Ovary (tissue), 9 donors: Measurements from ENCODE around the gene RPL19. TPM values are rescaled to one million over a fixed set of nuclear protein-coding genes. Genes with fewer than 3 reads are reported as not detected.
"Not testable (repeated sequence)": the region's sequence is repeated elsewhere in the genome, so short reads cannot be mapped to it uniquely, and the experiment has no call there.

Experiments used
- DNase-seq, 5 donors: peaks; one replicate each; pipeline ENCODE4 v3.0.0-alpha.2; 2019 to 2020
- H3K27ac ChIP-seq, 2 donors: fragments of 200-600 bp; one replicate each; pipeline versions ENCODE4 v1.5.1 to v1.8.0; 2019 to 2022
- H3K27me3 ChIP-seq: fragments of 200-600 bp; one replicate; pipeline ENCODE4 v1.8.0; 2022
- H3K36me3 ChIP-seq: fragments of 200-600 bp; sonication (generic); one replicate; pipeline ENCODE4 v1.5.1; 2019
- H3K4me1 ChIP-seq: one replicate; pipeline ENCODE4 v1.8.1; 2013; ENCODE audit warnings: mild to moderate bottlenecking, moderate library complexity; ENCODE audit not compliant: insufficient read depth
- H3K4me3 ChIP-seq: fragments of 200-600 bp; sonication (generic); one replicate; pipeline ENCODE4 v1.5.1; 2017
- H3K9me3 ChIP-seq, 2 donors: fragments of 200-600 bp in 1 of 2; sonication (generic) in 1 of 2; one replicate each; pipeline versions ENCODE4 v1.5.1 to v1.8.1; 2013 to 2019; ENCODE audit warnings: mild to moderate bottlenecking in 1 of 2, moderate library complexity in 1 of 2
- CTCF ChIP-seq, 3 donors: fragments of 450-650 bp in 2 of 3; fragments of 200-600 bp in 1 of 3; IDR thresholded peaks; one replicate each; pipeline versions ENCODE4 v1.5.1 to v1.8.0; 2016 to 2022; ENCODE audit warnings: antibody characterized with exemption in 3 of 3, mild to moderate bottlenecking in 1 of 3
- EP300 ChIP-seq: sonication (generic); formaldehyde crosslinking; IDR thresholded peaks from one replicate; pipeline ENCODE4 v1.6.1; 2017; ENCODE audit warnings: antibody characterized with exemption
- POLR2A ChIP-seq: fragments of 450-650 bp; IDR thresholded peaks from one replicate; pipeline ENCODE4 v1.6.1; 2017; ENCODE audit warnings: antibody characterized with exemption, mild to moderate bottlenecking, moderate library complexity
- WGBS, 3 donors: extraction: QIAGEN DNeasy Blood & Tissue Kit in 1 of 3; methylation state at CpG; one replicate each; pipeline versions ENCODE4 v1.1.5 to v1.1.7; 2013 to 2017; 5-methylcytosine and 5-hydroxymethylcytosine counted together
- intact Hi-C, 4 donors: fragments of 100-400 bp; cut with DNase I; formaldehyde crosslinking; loops; one replicate each; pipeline versions ENCODE4 v1.11.0 to v1.15.1; 2022 to 2023
- polyA plus RNA-seq, 2 donors: library from polyadenylated mRNA; stranded (reverse); fragments of 200-250 nt in 1 of 2; fragments of 350-450 nt in 1 of 2; fragmentation: Illumina TruSeq in 1 of 2; extraction: RNeasy Lipid Tissue Mini Kit (QIAGEN cat#74804) in 1 of 2; gene quantifications; one replicate each; pipeline ENCODE4 v1.2.3, GENCODE V29; 2013 to 2014
- total RNA-seq, 7 donors: library from RNA; depleted of rRNA in 2 of 7; stranded (reverse); fragments of >200 nt in 2 of 7; fragmentation: NEBNext Ultra II Directional in 3 of 7; extraction: Animal tissue kit (Norgen Biotek cat#: 25700) in 3 of 7; gene quantifications; one replicate each; pipeline versions ENCODE4 v1.1.0 to v1.2.4, GENCODE V29; 2016 to 2023
- donor health status: DM: no; HTN: no; CAD: no; lungs with moderate emphysema.
- donor health status: DM: no; HTN: no; CAD: no.
- donor health status: Bipolar disorder and iron deficiency.
- donor health status: DM: yes; HTN: yes; CAD: no.
- donor health status: DM: no; HTN: no; CAD: no.
- donor health status: DM: yes; HTN: yes; CAD: no.

Gene RPL19
- total and polyA plus RNA-seq, 9 donors: 2,272 to 5,697 (median 3,184) TPM

GRCh38 chr17:39246274-39246673 is 46.2 kb downstream of the RPL19 start:
- no peak overlapping the region for H3K27ac ChIP-seq
- DNase-seq: no peak
- 29 to 37% (median 29%) methylated on average over 3 of the region's 3 CpGs for WGBS, 3 donors
- H3K9me3 ChIP-seq: no peaks in the 10 kb centered on the region
- TF ChIP-seq CTCF (IDR thresholded peaks at IDR 0.05) (no peak), POLR2A (no peak), EP300 (no peak)
- H3K4me1 ChIP-seq: no peaks in the 10 kb centered on the region
- H3K27me3 ChIP-seq: no peaks in the 10 kb centered on the region
- H3K36me3 ChIP-seq: no peaks in the 10 kb centered on the region
- no peak overlapping the region for H3K4me3 ChIP-seq
- intact Hi-C loops: loop anchor here in 1 of 4 donors (10.0 kb wide), 2 partner anchors 51 to 281 kb away; partner anchors contain the start of genes CACNB1 and FBXO47

- H3K27ac ChIP-seq, H3K4me1 ChIP-seq, H3K9me3 ChIP-seq, DNase-seq, intact Hi-C loops, H3K4me3 ChIP-seq, H3K27me3 ChIP-seq, H3K36me3 ChIP-seq: not testable (repeated sequence)
- WGBS, 3 donors: 92 to 94% (median 94%) methylated on average over 12 of the region's 12 CpGs
Measured at GRCh38 chr17:39250076-39250475, 50.0 kb downstream of the RPL19 start.

- Histone ChIP-seq H3K27ac (no peak overlapping the region), H3K4me1 (no peaks in the 10 kb centered on the region), H3K27me3 (no peaks in the 10 kb centered on the region), H3K4me3 (no peak overlapping the region), H3K36me3 (no peaks in the 10 kb centered on the region), H3K9me3 (no peaks in the 10 kb centered on the region)
- no peak for DNase-seq
- TF ChIP-seq CTCF (IDR thresholded peaks at IDR 0.05) (no peak), EP300 (no peak), POLR2A (no peak)
- WGBS, 3 donors: 74 to 78% (median 75%) methylated on average over 1 of the region's 1 CpG
- intact Hi-C loops: no loop called here
Measured at GRCh38 chr17:39251997-39252396, 51.9 kb downstream of the RPL19 start.

- WGBS, 3 donors: 56 to 67% (median 61%) methylated on average over 7 of the region's 7 CpGs
- Histone ChIP-seq H3K36me3 (no peaks in the 10 kb centered on the region), H3K9me3 (no peaks in the 10 kb centered on the region), H3K4me3 (no peak overlapping the region), H3K4me1 (no peaks in the 10 kb centered on the region), H3K27me3 (no peaks in the 10 kb centered on the region), H3K27ac (no peak overlapping the region)
- intact Hi-C loops: no loop called here
- TF ChIP-seq EP300 (no peak), POLR2A (no peak), CTCF (IDR thresholded peaks at IDR 0.05) (no peak)
- DNase-seq: no peak
Measured at GRCh38 chr17:39252788-39253460, 52.8 kb downstream of the RPL19 start.

Other genes with a start within 250 kb of the RPL19 start
- not detected for gene FBXO47, start 232.9 kb upstream of the RPL19 start, total RNA-seq
- gene FBXO47, start 232.9 kb upstream of the RPL19 start, polyA plus RNA-seq: not detected
- gene PLXDC1, start 48.6 kb upstream of the RPL19 start, total RNA-seq: 10 to 100 TPM; 14.0 to 58.6 (median 32.3) TPM
- 10 to 100 TPM; 11.6 to 35.4 TPM for gene PLXDC1, start 48.6 kb upstream of the RPL19 start, polyA plus RNA-seq
- not detected for gene ARL5C, start 34.1 kb upstream of the RPL19 start, total RNA-seq
- not detected for gene ARL5C, start 34.1 kb upstream of the RPL19 start, polyA plus RNA-seq
- gene CACNB1, start 2.6 kb upstream of the RPL19 start, total RNA-seq: 10 to 100 TPM in 3 of 7 donors, 1 to 10 TPM in 4; 5.6 to 17.7 (median 9.6) TPM
- gene CACNB1, start 2.6 kb upstream of the RPL19 start, polyA plus RNA-seq: 1 to 10 TPM; 2.6 to 6.9 TPM
- 1 to 10 TPM in 2 of 7 donors, under 1 TPM in 4, not detected in 1; 0.43 to 5.4 (median 0.73) TPM for gene STAC2, start 25.7 kb downstream of the RPL19 start, total RNA-seq
- under 1 TPM; 0.29 to 0.67 TPM for gene STAC2, start 25.7 kb downstream of the RPL19 start, polyA plus RNA-seq
- gene FBXL20, start 201.3 kb downstream of the RPL19 start, total RNA-seq: 10 to 100 TPM; 12.7 to 25.2 (median 18.5) TPM
- gene FBXL20, start 201.3 kb downstream of the RPL19 start, polyA plus RNA-seq: 10 to 100 TPM in 1 of 2 donors, 1 to 10 TPM in 1; 4.7 to 16.6 TPM